ENCODE results near the gene ZBTB45.

- TF ChIP-seq PATZ1 (CRISPR knock-in tag; IDR thresholded peaks at IDR 0.05; ENCODE audit: borderline replicate concordance) (no peak), POU6F1 (CRISPR knock-in tag; IDR thresholded peaks at IDR 0.05; ENCODE audit: borderline replicate concordance, low read depth) (no peak), ZFP30 (CRISPR knock-in tag; IDR thresholded peaks at IDR 0.05) (no peak), ZFP3 (CRISPR knock-in tag; IDR thresholded peaks at IDR 0.05) (no peak), TSHZ2 (CRISPR knock-in tag; IDR thresholded peaks at IDR 0.05) (no peak), BACH2 (CRISPR knock-in tag; IDR thresholded peaks at IDR 0.05; ENCODE audit: borderline replicate concordance) (no peak), GLIS3 (CRISPR knock-in tag; IDR thresholded peaks at IDR 0.05) (no peak)
Observed at GRCh38 chr19:58562122-58563033, 42.8 kb upstream of the ZBTB45 start.

Measured in SK-N-SH treated with all-trans-retinoic acid at 6 μM for 48 hours (cell line).